IPS-15b (cell line): ENCODE measurements around the gene PLA2R1.

Experiments
- H3K27me3 ChIP-seq: one replicate; pipeline ENCODE4 v1.6.1; 2013; ENCODE audit warnings: low read length; ENCODE audit not compliant: control insufficient read depth, insufficient read depth
- H3K36me3 ChIP-seq: one replicate; pipeline ENCODE4 v1.6.1; 2013; ENCODE audit warnings: low read length; ENCODE audit not compliant: control insufficient read depth, insufficient read depth
- H3K4me1 ChIP-seq: one replicate; pipeline ENCODE4 v1.6.1; 2013; ENCODE audit warnings: mild to moderate bottlenecking, low read length; ENCODE audit not compliant: control insufficient read depth, insufficient read depth
- H3K4me3 ChIP-seq: one replicate; pipeline ENCODE4 v1.5.1; 2013; ENCODE audit warnings: low read depth, low read length
- H3K9ac ChIP-seq: one replicate; pipeline ENCODE4 v1.6.1; 2013; ENCODE audit warnings: low read depth, mild to moderate bottlenecking, low read length
- H3K9me3 ChIP-seq: one replicate; pipeline ENCODE4 v1.6.1; 2013; ENCODE audit warnings: mild to moderate bottlenecking, low read length; ENCODE audit not compliant: control insufficient read depth, insufficient read depth

PLA2R1 gene

DNA sequence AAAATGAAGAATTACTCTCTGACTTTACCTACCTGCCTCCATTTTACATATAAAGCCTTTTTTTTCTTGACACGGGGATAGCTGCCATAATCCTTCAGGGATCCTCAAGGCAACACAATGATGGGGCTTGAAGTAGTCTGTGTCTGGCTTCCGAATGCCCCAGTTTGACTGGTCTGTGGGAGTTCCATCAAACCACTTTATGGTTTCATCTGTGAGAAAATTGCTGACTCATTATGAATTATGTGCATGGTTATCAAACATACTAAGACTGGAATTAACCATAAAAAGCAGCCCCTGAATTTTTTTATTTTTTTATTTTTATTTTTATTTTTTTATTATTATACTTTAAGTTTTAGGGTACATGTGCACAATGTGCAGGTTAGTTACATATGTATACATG lies 117.5 kb downstream of the PLA2R1 start:
- Histone ChIP-seq H3K27me3 (no peaks in the 10 kb centered on the region), H3K9ac (no peak overlapping the region), H3K36me3 (no peaks in the 10 kb centered on the region), H3K9me3 (no peaks in the 10 kb centered on the region), H3K4me1 (peaks cover 4% of the 10 kb centered on the region), H3K4me3 (no peak overlapping the region)

DNA sequence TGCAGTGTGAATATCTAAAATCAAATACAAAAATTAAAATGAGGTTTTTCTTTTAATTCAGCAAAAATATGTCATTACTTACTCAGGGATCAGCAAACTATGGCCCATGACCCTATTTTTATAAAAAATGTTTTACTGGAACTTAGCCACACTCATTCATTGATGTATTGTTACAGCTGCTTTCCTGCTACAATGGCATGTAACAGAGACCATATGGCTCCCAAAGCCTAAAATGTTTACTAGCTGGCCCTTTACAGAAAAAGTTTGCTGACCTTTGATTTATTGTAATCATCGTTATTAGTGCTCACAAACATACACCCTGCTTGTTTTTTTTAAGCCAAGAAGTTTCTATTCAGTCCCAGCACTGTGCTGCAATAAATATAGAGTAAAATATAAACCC lies 120.3 kb downstream of the PLA2R1 start:
- H3K27me3 ChIP-seq: no peaks in the 10 kb centered on the region
- H3K4me3 ChIP-seq: no peak overlapping the region
- no peak overlapping the region for H3K9ac ChIP-seq
- no peaks in the 10 kb centered on the region for H3K36me3 ChIP-seq
- no peaks in the 10 kb centered on the region for H3K9me3 ChIP-seq
- H3K4me1 ChIP-seq: no peaks in the 10 kb centered on the region

DNA sequence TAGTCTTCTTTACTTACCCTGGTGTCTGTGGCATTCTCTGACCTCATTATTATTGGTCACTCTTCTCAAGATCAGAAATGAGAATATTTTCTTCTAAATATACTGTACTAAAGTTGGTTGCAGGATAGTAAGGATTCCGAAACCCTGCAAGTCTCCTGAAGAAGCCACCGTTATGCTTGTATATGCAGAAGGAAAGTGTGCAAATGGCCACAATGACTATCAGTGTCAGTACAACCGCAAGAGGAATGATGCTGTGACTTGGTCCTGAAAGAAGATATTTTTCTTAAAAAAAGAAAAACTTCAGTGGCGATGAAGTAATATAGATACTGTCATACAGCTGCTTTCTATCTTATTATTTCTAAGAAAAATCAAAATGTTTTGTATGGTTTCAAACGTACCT lies 120.7 kb downstream of the PLA2R1 start:
- Histone ChIP-seq H3K27me3 (no peaks in the 10 kb centered on the region), H3K9me3 (no peaks in the 10 kb centered on the region), H3K9ac (no peak overlapping the region), H3K36me3 (no peaks in the 10 kb centered on the region), H3K4me3 (no peak overlapping the region), H3K4me1 (no peaks in the 10 kb centered on the region)

DNA sequence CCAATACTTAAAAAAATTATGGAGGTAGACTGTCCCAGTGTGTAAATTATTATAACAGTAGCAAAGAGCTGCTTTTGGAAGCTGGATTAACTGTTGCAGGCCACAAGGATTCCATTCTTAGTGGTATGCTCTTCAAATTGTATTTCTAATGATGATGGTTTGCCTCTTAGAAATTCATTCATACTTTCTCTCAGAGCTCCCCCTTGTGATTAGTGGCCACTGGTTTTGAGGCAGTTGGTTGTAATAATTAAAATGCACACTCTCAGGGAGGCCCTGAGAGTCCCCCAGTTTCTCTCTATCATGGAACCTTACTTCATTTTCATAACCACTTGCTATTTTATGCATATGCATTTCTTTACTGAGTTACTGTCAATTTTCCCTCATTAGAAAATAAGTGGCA lies 122.5 kb downstream of the PLA2R1 start:
- Histone ChIP-seq H3K9ac (no peak overlapping the region), H3K36me3 (no peaks in the 10 kb centered on the region), H3K9me3 (no peaks in the 10 kb centered on the region), H3K4me1 (no peaks in the 10 kb centered on the region), H3K4me3 (no peak overlapping the region), H3K27me3 (no peaks in the 10 kb centered on the region)

DNA sequence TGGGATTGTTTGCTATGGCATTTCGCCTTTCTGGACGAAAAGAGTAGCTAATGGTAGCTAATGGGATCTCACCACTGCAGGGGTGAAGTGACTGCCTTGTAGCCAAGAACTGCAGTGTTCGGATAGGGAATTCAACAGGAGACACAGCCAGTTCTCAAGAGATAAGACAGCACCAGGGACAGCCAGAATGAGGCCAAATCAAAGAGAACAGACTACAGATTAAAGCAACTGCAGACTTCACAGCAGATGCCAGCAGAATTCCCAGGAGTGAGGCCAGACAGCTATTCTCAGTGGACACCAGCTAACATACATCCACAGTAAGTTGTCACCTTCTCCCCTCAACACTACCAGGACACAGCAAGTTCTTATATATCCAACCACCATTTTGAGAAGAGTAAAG lies 124.0 kb downstream of the PLA2R1 start:
- H3K36me3 ChIP-seq: no peaks in the 10 kb centered on the region
- H3K4me3 ChIP-seq: no peak overlapping the region
- H3K9me3 ChIP-seq: no peaks in the 10 kb centered on the region
- H3K27me3 ChIP-seq: no peaks in the 10 kb centered on the region
- no peak overlapping the region for H3K9ac ChIP-seq
- no peaks in the 10 kb centered on the region for H3K4me1 ChIP-seq

DNA sequence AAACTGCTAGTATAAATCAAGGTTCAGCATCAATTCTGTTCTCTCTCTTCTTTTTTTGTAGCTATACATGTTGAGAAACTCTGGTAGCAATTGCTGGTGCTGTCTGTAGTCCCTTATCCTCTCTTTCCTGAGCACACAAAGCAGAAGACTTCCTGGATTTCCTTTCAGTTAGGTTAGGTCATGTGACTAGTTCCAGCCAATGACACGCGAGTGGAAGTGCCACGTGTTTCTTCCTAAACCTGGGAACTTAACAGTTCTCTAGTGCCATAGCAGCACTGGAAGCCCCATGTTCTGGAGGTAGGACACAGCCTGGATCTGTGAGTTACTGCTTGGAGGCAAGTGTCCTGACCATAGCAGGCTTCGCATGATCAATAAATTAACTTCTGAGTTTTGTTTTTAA lies 125.9 kb downstream of the PLA2R1 start:
- no peaks in the 10 kb centered on the region for H3K9me3 ChIP-seq
- H3K4me3 ChIP-seq: no peak overlapping the region
- H3K27me3 ChIP-seq: no peaks in the 10 kb centered on the region
- H3K4me1 ChIP-seq: no peaks in the 10 kb centered on the region
- H3K36me3 ChIP-seq: no peaks in the 10 kb centered on the region
- H3K9ac ChIP-seq: no peak overlapping the region

DNA sequence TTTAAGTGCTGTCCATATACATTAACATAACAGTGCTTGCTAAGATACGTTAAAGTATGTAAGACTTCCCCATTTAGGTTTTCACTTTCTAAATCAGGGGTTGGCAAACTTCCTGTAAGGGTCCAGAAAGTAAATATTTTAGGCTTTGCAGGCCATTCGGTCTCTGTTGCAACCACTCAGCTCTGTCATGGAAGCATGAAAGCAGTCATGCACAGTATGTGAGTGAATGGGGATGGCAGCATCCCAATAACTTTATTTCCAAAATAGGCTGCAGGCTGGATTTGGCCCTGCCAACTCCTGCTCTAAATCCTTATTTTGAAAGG lies 128.7 kb downstream of the PLA2R1 start:
- H3K4me1 ChIP-seq: no peaks in the 10 kb centered on the region
- no peaks in the 10 kb centered on the region for H3K36me3 ChIP-seq
- no peaks in the 10 kb centered on the region for H3K27me3 ChIP-seq
- no peaks in the 10 kb centered on the region for H3K9me3 ChIP-seq
- no peak overlapping the region for H3K9ac ChIP-seq
- no peak overlapping the region for H3K4me3 ChIP-seq

DNA sequence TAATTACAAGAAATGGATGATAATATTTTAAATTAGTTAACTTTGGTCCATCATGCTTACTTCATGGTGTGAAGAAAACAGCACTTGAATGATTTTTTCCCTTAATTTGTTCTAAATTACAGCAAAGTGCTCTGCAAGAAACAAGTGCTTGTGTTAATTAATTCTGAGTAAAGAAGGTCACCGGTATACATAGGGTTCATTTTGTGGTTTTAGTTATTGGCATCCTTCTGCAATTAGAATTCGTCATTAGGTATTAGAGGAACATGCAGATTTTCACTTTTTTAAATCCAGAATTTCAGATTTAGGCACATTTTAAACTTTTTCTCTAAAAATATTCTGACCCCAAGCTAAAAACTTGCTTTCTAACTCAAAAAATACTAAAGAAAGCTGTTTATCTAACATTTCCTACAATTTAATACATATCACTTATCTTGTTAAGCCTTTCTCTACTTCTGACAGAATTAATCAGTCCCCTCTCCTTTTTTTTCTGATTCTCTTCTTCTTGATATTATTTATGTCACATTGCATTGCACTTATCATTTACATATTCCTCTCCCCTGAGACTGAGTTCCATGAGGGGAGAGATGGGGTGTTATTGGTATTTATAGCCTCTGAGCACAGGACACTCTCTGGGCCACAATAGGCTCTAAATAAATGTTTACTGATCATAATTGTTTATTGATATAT lies 129.2 kb downstream of the PLA2R1 start:
- no peaks in the 10 kb centered on the region for H3K36me3 ChIP-seq
- no peaks in the 10 kb centered on the region for H3K4me1 ChIP-seq
- no peak overlapping the region for H3K9ac ChIP-seq
- no peak overlapping the region for H3K4me3 ChIP-seq
- H3K27me3 ChIP-seq: no peaks in the 10 kb centered on the region
- H3K9me3 ChIP-seq: no peaks in the 10 kb centered on the region

DNA sequence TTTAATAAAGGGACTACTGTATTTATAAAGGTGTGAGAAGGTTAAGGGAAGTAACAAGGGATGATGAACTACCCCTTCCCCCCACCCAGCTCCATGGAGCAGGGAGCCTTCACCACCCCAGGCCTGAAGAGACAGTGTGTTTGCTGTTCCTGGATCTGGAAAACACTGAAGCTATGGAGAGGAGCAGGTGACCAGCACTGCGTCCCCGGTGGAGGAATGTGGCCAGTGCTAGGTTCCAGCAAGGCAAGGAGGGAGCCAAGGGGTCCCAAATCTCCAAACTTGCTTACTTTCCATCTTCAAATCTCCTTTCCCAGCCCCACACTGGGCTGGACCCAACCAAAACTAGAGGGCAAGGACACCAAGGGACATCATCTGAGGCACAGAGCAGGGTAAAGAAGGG lies 135.7 kb downstream of the PLA2R1 start:
- Histone ChIP-seq H3K9me3 (no peaks in the 10 kb centered on the region), H3K36me3 (no peaks in the 10 kb centered on the region), H3K4me3 (no peak overlapping the region), H3K4me1 (no peaks in the 10 kb centered on the region), H3K27me3 (no peaks in the 10 kb centered on the region), H3K9ac (no peak overlapping the region)

DNA sequence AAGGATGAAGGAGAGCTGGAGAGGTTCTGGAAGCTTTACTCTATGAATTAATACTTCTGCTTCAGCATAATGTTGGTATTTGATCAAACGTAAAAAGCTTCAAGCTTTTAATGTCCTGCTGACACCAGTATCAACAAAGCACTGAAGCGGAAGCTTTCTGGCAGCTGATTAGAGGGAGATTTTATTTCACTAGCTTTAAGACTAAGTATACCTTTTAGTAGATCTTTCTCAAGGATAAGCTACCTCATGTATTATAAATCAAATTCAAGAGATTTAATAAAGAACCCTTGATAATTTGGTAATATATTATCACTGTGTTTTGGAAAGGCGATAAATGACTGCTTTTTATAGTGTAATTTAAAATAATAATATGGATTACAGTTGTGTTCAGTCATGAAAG lies 136.4 kb downstream of the PLA2R1 start:
- no peak overlapping the region for H3K4me3 ChIP-seq
- H3K27me3 ChIP-seq: no peaks in the 10 kb centered on the region
- no peaks in the 10 kb centered on the region for H3K36me3 ChIP-seq
- no peak overlapping the region for H3K9ac ChIP-seq
- no peaks in the 10 kb centered on the region for H3K9me3 ChIP-seq
- no peaks in the 10 kb centered on the region for H3K4me1 ChIP-seq

DNA sequence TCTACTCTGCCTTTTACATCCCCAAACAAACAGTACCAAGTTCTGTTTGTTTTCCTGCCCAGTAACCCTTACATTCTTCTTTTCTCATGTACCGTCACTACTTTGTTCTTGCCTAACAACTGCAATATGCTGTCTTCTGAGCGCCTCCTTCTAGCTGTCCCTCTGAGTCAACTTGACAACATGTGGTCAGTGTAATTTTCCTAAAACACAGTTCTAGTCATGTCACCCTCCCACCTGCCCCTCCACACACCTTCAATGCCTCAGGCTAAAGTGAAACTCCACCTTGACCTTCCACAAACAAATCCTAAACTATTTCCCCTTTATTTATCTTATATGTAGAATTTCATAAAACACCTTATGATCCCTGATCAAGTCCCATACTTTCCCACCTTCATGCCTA lies 139.9 kb downstream of the PLA2R1 start:
- Histone ChIP-seq H3K4me3 (no peak overlapping the region), H3K36me3 (no peaks in the 10 kb centered on the region), H3K4me1 (no peaks in the 10 kb centered on the region), H3K9me3 (no peaks in the 10 kb centered on the region), H3K9ac (no peak overlapping the region), H3K27me3 (peaks cover 6% of the 10 kb centered on the region)

DNA sequence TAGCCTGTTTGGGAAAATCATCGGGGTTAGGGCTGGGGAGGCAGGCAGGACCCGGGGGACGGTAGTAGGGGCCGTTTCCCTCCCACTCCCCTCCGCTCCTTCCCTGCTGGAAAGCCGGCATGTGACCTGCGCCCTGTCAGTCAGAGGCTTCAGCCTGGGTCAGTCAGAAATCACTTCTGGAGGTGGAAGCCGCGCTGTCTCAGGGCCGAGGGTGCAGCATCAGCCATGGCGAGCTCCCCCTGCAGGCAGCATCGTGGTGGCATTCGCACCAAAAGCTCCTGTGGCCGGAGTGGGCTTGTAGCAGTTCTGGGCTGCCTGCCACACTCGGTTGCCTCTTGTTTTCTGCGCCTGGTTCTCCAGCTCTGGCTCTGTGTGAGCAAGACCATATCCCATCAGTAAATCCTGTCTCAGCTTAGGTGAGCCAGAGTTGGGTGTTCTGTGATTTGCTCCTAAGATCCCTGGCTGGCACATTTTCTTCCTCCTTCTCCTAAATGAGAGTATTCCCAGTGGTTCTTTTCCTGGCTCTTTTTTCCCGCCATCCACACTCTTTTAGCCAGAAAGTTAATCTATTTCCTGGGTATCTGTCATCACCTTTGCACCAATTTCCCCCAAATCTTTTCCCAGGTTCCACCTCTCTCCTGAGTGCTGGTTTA lies 140.5 kb downstream of the PLA2R1 start:
- no peak overlapping the region for H3K9ac ChIP-seq
- H3K36me3 ChIP-seq: no peaks in the 10 kb centered on the region
- peak overlapping the region; percentile 27 for H3K4me3 ChIP-seq
- H3K4me1 ChIP-seq: no peaks in the 10 kb centered on the region
- H3K27me3 ChIP-seq: peaks cover 6% of the 10 kb centered on the region
- H3K9me3 ChIP-seq: no peaks in the 10 kb centered on the region
